Stimulated activated memory B cell treated with anti-CD40 and anti-IgM and Interleukin-4, amounts not matched to agents 10 μg/mL and 1 μg/mL and 100 μg/mL, for 72 hours (primary cell): ENCODE results near the gene PIANP.
"Not testable (repeated sequence)": the region's sequence is repeated elsewhere in the genome, so short reads cannot be mapped to it uniquely, and the experiment has no call there.

Experiments used
- ATAC-seq: fragments of 150-1000 bp; cut with Tn5 transposase; 2 replicates; pipeline ENCODE4 v1.10.0; 2021
- H3K27ac Mint-ChIP-seq: one replicate; pipeline ENCODE4 v1.8.0; 2022; ENCODE audit warnings: mild to moderate bottlenecking, mixed read lengths
- H3K27me3 Mint-ChIP-seq: one replicate; pipeline ENCODE4 v1.8.0; 2022; ENCODE audit warnings: mixed read lengths
- H3K36me3 Mint-ChIP-seq: one replicate; pipeline ENCODE4 v1.8.0; 2022; ENCODE audit warnings: mixed read lengths
- H3K4me1 Mint-ChIP-seq: one replicate; pipeline ENCODE4 v1.8.0; 2022; ENCODE audit warnings: mixed read lengths
- H3K4me3 Mint-ChIP-seq: one replicate; pipeline ENCODE4 v1.8.0; 2022; ENCODE audit warnings: mild to moderate bottlenecking, moderate library complexity, mixed read lengths
- H3K9me3 Mint-ChIP-seq: one replicate; pipeline ENCODE4 v1.8.0; 2022; ENCODE audit warnings: mixed read lengths

PIANP gene

GRCh38 chr12:6723607-6724408, 23.2 kb upstream of the PIANP start, which contains the start of gene COPS7A:
TSS of gene COPS7A (plus strand) at chr12:6724046. CDS start at chr12:6724657, 611 bp downstream.
- Mint-ChIP-seq H3K4me1 (peaks cover 15% of the 10 kb centered on the region), H3K4me3 (peak within 1 kb of the TSS; percentile 92), H3K36me3 (peaks cover 18% of the 10 kb centered on the region), H3K27me3 (no peaks in the 10 kb centered on the region), H3K27ac (peak within 1 kb of the TSS; percentile 90), H3K9me3 (peaks cover 3% of the 10 kb centered on the region)
- peak; percentile 99 for ATAC-seq

- Mint-ChIP-seq H3K4me1 (peaks cover 15% of the 10 kb centered on the region), H3K4me3 (no peak overlapping the region), H3K36me3 (peaks cover 9% of the 10 kb centered on the region), H3K27ac (no peak overlapping the region), H3K9me3 (peaks cover 3% of the 10 kb centered on the region), H3K27me3 (no peaks in the 10 kb centered on the region)
- ATAC-seq: no peak
Measured at GRCh38 chr12:6722863-6723262, 22.2 kb upstream of the PIANP start.

GRCh38 chr12:6716874-6717437, 16.3 kb upstream of the PIANP start:
- no peak overlapping the region for H3K4me3 Mint-ChIP-seq
- no peaks in the 10 kb centered on the region for H3K4me1 Mint-ChIP-seq
- H3K27ac Mint-ChIP-seq: no peak overlapping the region
- no peaks in the 10 kb centered on the region for H3K36me3 Mint-ChIP-seq
- no peaks in the 10 kb centered on the region for H3K9me3 Mint-ChIP-seq
- no peak for ATAC-seq
- H3K27me3 Mint-ChIP-seq: peaks cover 15% of the 10 kb centered on the region

- peaks cover 15% of the 10 kb centered on the region for H3K27me3 Mint-ChIP-seq
- not testable (repeated sequence) for H3K36me3 Mint-ChIP-seq, ATAC-seq, H3K4me1 Mint-ChIP-seq, H3K27ac Mint-ChIP-seq, H3K9me3 Mint-ChIP-seq, H3K4me3 Mint-ChIP-seq
Measured at GRCh38 chr12:6716031-6716873, 15.6 kb upstream of the PIANP start.

- Mint-ChIP-seq H3K36me3 (no peaks in the 10 kb centered on the region), H3K4me3 (no peak overlapping the region), H3K27ac (no peak overlapping the region), H3K9me3 (no peaks in the 10 kb centered on the region), H3K27me3 (peaks cover 50% of the 10 kb centered on the region), H3K4me1 (peaks cover 6% of the 10 kb centered on the region)
- ATAC-seq: no peak
Measured at GRCh38 chr12:6708960-6709394, 8.4 kb upstream of the PIANP start.

- H3K36me3 Mint-ChIP-seq, H3K4me3 Mint-ChIP-seq, H3K4me1 Mint-ChIP-seq, ATAC-seq, H3K27ac Mint-ChIP-seq, H3K9me3 Mint-ChIP-seq: not testable (repeated sequence)
- peaks cover 56% of the 10 kb centered on the region for H3K27me3 Mint-ChIP-seq
Measured at GRCh38 chr12:6708351-6708750, 7.7 kb upstream of the PIANP start.

GRCh38 chr12:6703631-6704030, 3.0 kb upstream of the PIANP start:
- no peak for ATAC-seq
- Mint-ChIP-seq H3K27me3 (peaks cover 77% of the 10 kb centered on the region), H3K4me1 (peaks cover 20% of the 10 kb centered on the region), H3K4me3 (no peak overlapping the region), H3K27ac (no peak overlapping the region), H3K9me3 (peaks cover 3% of the 10 kb centered on the region), H3K36me3 (peaks cover 6% of the 10 kb centered on the region)

GRCh38 chr12:6701078-6701768, 608 bp upstream of the PIANP start:
- Mint-ChIP-seq H3K27me3 (peaks cover 65% of the 10 kb centered on the region), H3K27ac (no peak overlapping the region), H3K9me3 (peaks cover 3% of the 10 kb centered on the region), H3K4me1 (peaks cover 41% of the 10 kb centered on the region), H3K36me3 (peaks cover 6% of the 10 kb centered on the region), H3K4me3 (peak overlapping the region; percentile 63)
- no peak for ATAC-seq

- peak overlapping the region; percentile 62 for H3K27ac Mint-ChIP-seq
- peaks cover 6% of the 10 kb centered on the region for H3K36me3 Mint-ChIP-seq
- peaks cover 52% of the 10 kb centered on the region for H3K4me1 Mint-ChIP-seq
- peaks cover 58% of the 10 kb centered on the region for H3K27me3 Mint-ChIP-seq
- peak overlapping the region; percentile 73 for H3K4me3 Mint-ChIP-seq
- peaks cover 3% of the 10 kb centered on the region for H3K9me3 Mint-ChIP-seq
- ATAC-seq: no peak
Measured at GRCh38 chr12:6699989-6700645, 498 bp downstream of the PIANP start.

- peaks cover 51% of the 10 kb centered on the region for H3K27me3 Mint-ChIP-seq
- ATAC-seq: no peak
- peaks cover 6% of the 10 kb centered on the region for H3K36me3 Mint-ChIP-seq
- peaks cover 3% of the 10 kb centered on the region for H3K9me3 Mint-ChIP-seq
- peak overlapping the region; percentile 62 for H3K27ac Mint-ChIP-seq
- H3K4me3 Mint-ChIP-seq: peak overlapping the region; percentile 73
- H3K4me1 Mint-ChIP-seq: peaks cover 59% of the 10 kb centered on the region
Measured at GRCh38 chr12:6699259-6699988, 1.2 kb downstream of the PIANP start.

- H3K36me3 Mint-ChIP-seq: peaks cover 6% of the 10 kb centered on the region
- peaks cover 42% of the 10 kb centered on the region for H3K27me3 Mint-ChIP-seq
- no peak overlapping the region for H3K4me3 Mint-ChIP-seq
- H3K4me1 Mint-ChIP-seq: peaks cover 68% of the 10 kb centered on the region
- peak overlapping the region; percentile 62 for H3K27ac Mint-ChIP-seq
- H3K9me3 Mint-ChIP-seq: peaks cover 3% of the 10 kb centered on the region
- no peak for ATAC-seq
Measured at GRCh38 chr12:6698352-6699046, 2.1 kb downstream of the PIANP start.

- Mint-ChIP-seq H3K27ac (peak overlapping the region; percentile 62), H3K9me3 (peaks cover 3% of the 10 kb centered on the region), H3K36me3 (peaks cover 6% of the 10 kb centered on the region), H3K4me1 (peaks cover 72% of the 10 kb centered on the region), H3K27me3 (peaks cover 34% of the 10 kb centered on the region), H3K4me3 (no peak overlapping the region)
- ATAC-seq: no peak
Measured at GRCh38 chr12:6697584-6698351, 2.8 kb downstream of the PIANP start.
